ENCODE measurements around the gene ZNF77. TPM values are rescaled to one million over a fixed set of nuclear protein-coding genes. Genes with fewer than 3 reads are reported as not detected.

Gene ZNF77
- total RNA-seq, 1 experiment from 2014 or later = 5.9 TPM

DNA sequence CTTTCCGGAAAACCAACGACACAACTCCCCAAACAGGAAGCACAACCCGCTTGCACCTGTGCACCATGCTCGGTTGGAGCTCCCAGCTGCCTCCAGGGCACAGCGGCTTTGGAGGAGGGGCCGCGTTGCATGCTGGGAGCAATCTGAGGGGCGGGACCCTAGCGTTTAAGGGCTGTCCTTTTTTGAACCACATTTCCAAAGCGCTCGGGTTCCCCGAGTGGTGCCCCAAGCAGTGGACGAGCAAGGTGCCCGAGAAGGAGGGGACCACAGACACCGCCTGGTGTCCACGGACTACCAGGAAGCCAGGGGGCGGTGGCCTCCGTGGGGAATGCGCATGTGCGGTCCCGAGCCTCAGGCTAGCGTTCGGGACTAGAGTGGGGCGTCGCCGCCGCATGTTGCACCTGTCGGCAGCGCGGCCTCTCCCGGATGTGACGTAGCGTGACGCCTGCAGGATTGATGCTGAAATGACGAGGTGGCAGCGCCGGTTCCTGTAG, 56.0 kb downstream of the ZNF77 start:
- H3K4me3 ChIP-seq (replicated peaks in 1 of 2; ENCODE audit: low read depth in 1 of 2, low read length in 2 of 2) = no peak overlapping the region
- no peaks in the 10 kb centered on the region; a peak in 1 of 4 replicates for H3K9me3 ChIP-seq (ENCODE audit: control insufficient read depth in 1 of 2, insufficient read depth in 1 of 2, low read depth in 1 of 2, low read length in 2 of 2)
- ChIA-PET CTCF (interaction anchor here (1.9 to 2.1 kb wide), 3 partner anchors 12 to 240 kb away, joined by 15 to 19 read pairs (median 18); partner anchors contain the start of gene ZNF57), RAD21 (ENCODE audit: low non-redundant PET in 1 of 2, low total read pairs in 2 of 2, uncharacterized antibody in 2 of 2, unreplicated experiment in 2 of 2) (no interaction called here), POLR2A (no interaction called here)
- BruUV-seq (replicated peaks) = no TSS peak
- H3K4me1 ChIP-seq (ENCODE audit: control insufficient read depth in 1 of 2, insufficient read depth in 2 of 2, low read length in 2 of 2) = no peaks in the 10 kb centered on the region
- no peak overlapping the region for H3K9ac ChIP-seq (ENCODE audit: low read length)
- no peaks in the 10 kb centered on the region for H3K27me3 ChIP-seq (ENCODE audit: insufficient read depth, low read length)
- no peaks in the 10 kb centered on the region for H3K9me2 ChIP-seq (ENCODE audit: insufficient read depth)
- no peak overlapping the region for H3K4me2 ChIP-seq (ENCODE audit: low read length)
- H3K79me2 ChIP-seq (ENCODE audit: insufficient read depth, low read length) = no peaks in the 10 kb centered on the region
- DNase-seq (ENCODE audit: low read depth, low spot score) (no peak), ATAC-seq (no peak)
- no peak overlapping the region for H3K27ac ChIP-seq (ENCODE audit: low read depth, low read length)
- no peaks in the 10 kb centered on the region for H3K36me3 ChIP-seq (ENCODE audit: control insufficient read depth in 1 of 2, insufficient read depth in 2 of 2, low read length in 2 of 2)
- no peak overlapping the region for H2AFZ ChIP-seq (ENCODE audit: low read depth, low read length, poor library complexity, severe bottlenecking)
- no peak for TF ChIP-seq SIN3A (IDR thresholded peaks at IDR 0.05; ENCODE audit: low read depth)
- TF ChIP-seq CBX3 (IDR thresholded peaks at IDR 0.05; ENCODE audit: low read depth) = no peak
- no peak for TF ChIP-seq CEBPB (IDR thresholded peaks at IDR 0.05; ENCODE audit: low read depth)
- no peak for TF ChIP-seq POLR2AphosphoS5 (IDR thresholded peaks at IDR 0.05; ENCODE audit: low read depth, low read length)
- no peak for TF ChIP-seq EZH2phosphoT487 (IDR thresholded peaks at IDR 0.05; ENCODE audit: borderline replicate concordance)
- intact Hi-C loops (cut with micrococcal nuclease) = no loop called here
- no peaks in the 10 kb centered on the region for H4K20me1 ChIP-seq (ENCODE audit: insufficient read depth)

DNA sequence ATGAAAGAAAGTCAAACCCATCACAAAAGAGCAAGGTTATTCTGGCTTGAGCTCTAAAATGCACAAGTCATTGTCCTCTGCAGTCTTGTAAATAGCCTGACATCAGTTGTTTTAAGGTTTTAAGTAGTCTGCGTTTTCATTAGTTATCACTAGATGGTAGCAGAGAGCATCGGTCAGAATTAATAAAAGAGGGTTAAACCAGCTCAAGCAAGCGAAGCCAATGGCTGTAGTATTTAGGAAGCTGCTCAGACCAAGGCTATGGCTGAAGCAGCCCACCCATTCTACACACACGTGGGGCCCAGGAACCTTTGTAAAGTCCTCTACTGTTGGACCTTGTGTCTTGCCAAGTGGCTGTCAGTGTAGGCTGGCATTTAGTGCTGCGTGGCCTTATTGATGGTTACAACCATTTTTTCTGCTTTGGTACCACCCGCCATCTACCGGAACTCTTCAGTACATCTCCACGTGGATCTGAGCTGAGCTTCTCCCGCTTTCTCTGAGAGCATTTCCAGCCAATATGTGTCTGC, 57.3 kb downstream of the ZNF77 start:
- BruUV-seq (replicated peaks) = no TSS peak
- Histone ChIP-seq H3K9me3 (ENCODE audit: control insufficient read depth in 1 of 2, insufficient read depth in 1 of 2, low read depth in 1 of 2, low read length in 2 of 2) (no peaks in the 10 kb centered on the region; a peak in 1 of 4 replicates), H3K36me3 (ENCODE audit: control insufficient read depth in 1 of 2, insufficient read depth in 2 of 2, low read length in 2 of 2) (no peaks in the 10 kb centered on the region), H3K4me3 (replicated peaks in 1 of 2; ENCODE audit: low read depth in 1 of 2, low read length in 2 of 2) (no peak overlapping the region), H3K27me3 (ENCODE audit: insufficient read depth, low read length) (no peaks in the 10 kb centered on the region), H3K27ac (ENCODE audit: low read depth, low read length) (no peak overlapping the region), H3K4me2 (ENCODE audit: low read length) (peak overlapping the region; percentile 7; the same call in 1 of the 2 replicates), H3K4me1 (ENCODE audit: control insufficient read depth in 1 of 2, insufficient read depth in 2 of 2, low read length in 2 of 2) (no peaks in the 10 kb centered on the region), H3K9ac (ENCODE audit: low read length) (no peak overlapping the region), H3K79me2 (ENCODE audit: insufficient read depth, low read length) (no peaks in the 10 kb centered on the region), H4K20me1 (ENCODE audit: insufficient read depth) (no peaks in the 10 kb centered on the region), H3K9me2 (ENCODE audit: insufficient read depth) (no peaks in the 10 kb centered on the region), H2AFZ (ENCODE audit: low read depth, low read length, poor library complexity, severe bottlenecking) (peak overlapping the region; percentile 59)
- POLR2A ChIA-PET = interaction anchor here (1.1 to 1.2 kb wide), 2 partner anchors 13 to 63 kb away, joined by 6 to 9 read pairs; partner anchors contain the start of gene ZNF57
- CTCF ChIA-PET = interaction anchor here (0.6 to 2.1 kb wide), 8 partner anchors 13 to 239 kb away, joined by 3 to 19 read pairs (median 4); partner anchors contain the start of genes ZNF555, ZNF57 and ZNF77
- peak; percentile 64 for DNase-seq (ENCODE audit: low read depth, low spot score)
- intact Hi-C loops (cut with micrococcal nuclease) = no loop called here
- RAD21 ChIA-PET (ENCODE audit: low non-redundant PET in 1 of 2, low total read pairs in 2 of 2, uncharacterized antibody in 2 of 2, unreplicated experiment in 2 of 2) = interaction anchor here (0.5 to 0.6 kb wide), 2 partner anchors 11 to 65 kb away, joined by 3 to 4 read pairs; no protein-coding TSS in a partner anchor
- ATAC-seq = peak; percentile 90
- no peak; the same call in 1 of the 2 replicates for TF ChIP-seq JUND (IDR thresholded peaks at IDR 0.05)
- TF ChIP-seq ZFX (IDR thresholded peaks at IDR 0.05) = no peak
- TF ChIP-seq EZH2 (IDR thresholded peaks at IDR 0.05) = no peak
- no peak for TF ChIP-seq EZH2phosphoT487 (IDR thresholded peaks at IDR 0.05; ENCODE audit: borderline replicate concordance)
- no peak for TF ChIP-seq ZNF274 (IDR thresholded peaks at IDR 0.05; ENCODE audit: low read depth, low read length)
- TF ChIP-seq, protein P1, sequence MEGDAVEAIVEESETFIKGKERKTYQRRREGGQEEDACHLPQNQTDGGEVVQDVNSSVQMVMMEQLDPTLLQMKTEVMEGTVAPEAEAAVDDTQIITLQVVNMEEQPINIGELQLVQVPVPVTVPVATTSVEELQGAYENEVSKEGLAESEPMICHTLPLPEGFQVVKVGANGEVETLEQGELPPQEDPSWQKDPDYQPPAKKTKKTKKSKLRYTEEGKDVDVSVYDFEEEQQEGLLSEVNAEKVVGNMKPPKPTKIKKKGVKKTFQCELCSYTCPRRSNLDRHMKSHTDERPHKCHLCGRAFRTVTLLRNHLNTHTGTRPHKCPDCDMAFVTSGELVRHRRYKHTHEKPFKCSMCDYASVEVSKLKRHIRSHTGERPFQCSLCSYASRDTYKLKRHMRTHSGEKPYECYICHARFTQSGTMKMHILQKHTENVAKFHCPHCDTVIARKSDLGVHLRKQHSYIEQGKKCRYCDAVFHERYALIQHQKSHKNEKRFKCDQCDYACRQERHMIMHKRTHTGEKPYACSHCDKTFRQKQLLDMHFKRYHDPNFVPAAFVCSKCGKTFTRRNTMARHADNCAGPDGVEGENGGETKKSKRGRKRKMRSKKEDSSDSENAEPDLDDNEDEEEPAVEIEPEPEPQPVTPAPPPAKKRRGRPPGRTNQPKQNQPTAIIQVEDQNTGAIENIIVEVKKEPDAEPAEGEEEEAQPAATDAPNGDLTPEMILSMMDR (IDR thresholded peaks at IDR 0.05 in 2 of 3, conservative IDR thresholded peaks at IDR 0.05 in 1 of 3; ENCODE audit: borderline replicate concordance in 1 of 3, insufficient read depth in 1 of 3, low read depth in 2 of 3, low read length in 2 of 3) = peak; percentile 47 to 64 (median 56); a peak in 5 of 6 replicates
- no peak for TF ChIP-seq ELF1 (IDR thresholded peaks at IDR 0.05; ENCODE audit: borderline replicate concordance, low read depth)
- TF ChIP-seq FOSL1 (IDR thresholded peaks at IDR 0.05; ENCODE audit: low read depth) = peak; percentile 13; the same call in 1 of the 2 replicates
- peak; percentile 37; the same call in 1 of the 2 replicates for TF ChIP-seq CBX3 (IDR thresholded peaks at IDR 0.05; ENCODE audit: low read depth)
- TF ChIP-seq YY1 (IDR thresholded peaks at IDR 0.05; ENCODE audit: extremely low read depth, insufficient replicate concordance, low read depth, low read length) = no peak
- no peak for TF ChIP-seq SIN3A (IDR thresholded peaks at IDR 0.05; ENCODE audit: low read depth)
- peak; percentile 68 for TF ChIP-seq RAD21 (IDR thresholded peaks at IDR 0.05; ENCODE audit: low read depth)
- TF ChIP-seq POLR2A (IDR thresholded peaks at IDR 0.05; ENCODE audit: borderline replicate concordance, extremely low read depth, insufficient read depth, insufficient read length) = no peak
- TF ChIP-seq CEBPB (IDR thresholded peaks at IDR 0.05; ENCODE audit: low read depth) = no peak
- no peak for TF ChIP-seq POLR2AphosphoS5 (IDR thresholded peaks at IDR 0.05; ENCODE audit: low read depth, low read length)
- no peak for TF ChIP-seq TCF7L2 (IDR thresholded peaks at IDR 0.05; ENCODE audit: borderline replicate concordance, extremely low read depth, insufficient read depth, insufficient read length)

All from HCT116 (cell line).